CD4-positive, alpha-beta T cell treated with Interleukin-10 for 1 hour (primary cell): ENCODE measurements around the gene CABP2.
A peak's percentile ranks its signal among the peaks of the same experiment; 100 is the strongest.

Source experiments
- DNase-seq: peaks from one replicate; pipeline ENCODE4 v3.0.0-alpha.2; 2020

CABP2 gene

GRCh38 chr11:67507242-67507863 is 15.9 kb downstream of the CABP2 start:
- DNase-seq = no peak

GRCh38 chr11:67506426-67507051 is 16.7 kb downstream of the CABP2 start:
- DNase-seq = no peak

GRCh38 chr11:67505605-67506396 is 17.4 kb downstream of the CABP2 start:
- DNase-seq = peak; percentile 92

- DNase-seq = peak; percentile 80
Measured at GRCh38 chr11:67504950-67505581, 18.2 kb downstream of the CABP2 start, which contains the start of gene PITPNM1. Gene PITPNM1 (minus strand): TSS chr11:67505363. CDS start chr11:67504180, 1,183 bp downstream.

- DNase-seq = peak; percentile 60
Measured at GRCh38 chr11:67504005-67504949, 19.0 kb downstream of the CABP2 start.

- no peak for DNase-seq
Measured at GRCh38 chr11:67503119-67504004, 19.9 kb downstream of the CABP2 start.

- no peak for DNase-seq
Measured at GRCh38 chr11:67502328-67502979, 20.8 kb downstream of the CABP2 start.

- DNase-seq = no peak
Measured at GRCh38 chr11:67501854-67502253, 21.4 kb downstream of the CABP2 start.

- DNase-seq = no peak
Measured at GRCh38 chr11:67500831-67501715, 22.2 kb downstream of the CABP2 start.

- no peak for DNase-seq
Measured at GRCh38 chr11:67500484-67500821, 22.8 kb downstream of the CABP2 start.

- no peak for DNase-seq
Measured at GRCh38 chr11:67499808-67500483, 23.3 kb downstream of the CABP2 start.

GRCh38 chr11:67498544-67498972 is 24.7 kb downstream of the CABP2 start:
- DNase-seq = no peak

GRCh38 chr11:67497656-67498291 is 25.5 kb downstream of the CABP2 start:
- DNase-seq = no peak

GRCh38 chr11:67496113-67496512 is 27.1 kb downstream of the CABP2 start:
- DNase-seq = no peak

GRCh38 chr11:67495234-67496005 is 27.8 kb downstream of the CABP2 start:
- no peak for DNase-seq

- DNase-seq = no peak
Measured at GRCh38 chr11:67494371-67495233, 28.6 kb downstream of the CABP2 start.
